Activated T-cell treated with anti-CD3 and anti-CD28 coated beads, Interleukin-2, amount 50 U/mL, for 48 hours (primary cell): ENCODE data around the gene KCNB1.
A peak's percentile ranks its signal among the peaks of the same experiment; 100 is the strongest.

Source experiments
- DNase-seq, 2 experiments: peaks; one replicate each; pipeline ENCODE4 v3.0.0-alpha.2; 2020

KCNB1 gene

GRCh38 chr20:49405696-49406095 is 76.8 kb downstream of the KCNB1 start:
- no peak for DNase-seq

- no peak for DNase-seq
Observed at GRCh38 chr20:49405062-49405683, 77.3 kb downstream of the KCNB1 start.

DNA sequence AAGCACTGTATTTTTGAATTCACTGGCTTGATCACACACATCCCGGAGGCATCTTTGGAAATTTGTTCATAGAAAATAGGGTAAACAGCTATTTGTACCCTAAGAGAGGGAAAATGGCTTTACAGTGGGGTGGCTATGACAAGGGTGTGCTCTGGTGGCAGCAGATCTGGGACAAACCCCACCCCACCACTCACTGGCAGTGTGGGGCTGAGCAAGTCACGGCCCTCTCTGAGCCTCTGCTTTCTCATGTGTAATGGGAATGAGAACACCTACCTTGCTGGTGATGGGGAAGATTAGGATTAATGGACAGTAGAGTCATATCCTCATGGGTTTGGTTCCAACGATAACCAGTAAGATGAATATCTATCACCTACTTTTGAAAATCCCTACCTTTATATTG is 78.0 kb downstream of the KCNB1 start:
- DNase-seq: no peak

DNA sequence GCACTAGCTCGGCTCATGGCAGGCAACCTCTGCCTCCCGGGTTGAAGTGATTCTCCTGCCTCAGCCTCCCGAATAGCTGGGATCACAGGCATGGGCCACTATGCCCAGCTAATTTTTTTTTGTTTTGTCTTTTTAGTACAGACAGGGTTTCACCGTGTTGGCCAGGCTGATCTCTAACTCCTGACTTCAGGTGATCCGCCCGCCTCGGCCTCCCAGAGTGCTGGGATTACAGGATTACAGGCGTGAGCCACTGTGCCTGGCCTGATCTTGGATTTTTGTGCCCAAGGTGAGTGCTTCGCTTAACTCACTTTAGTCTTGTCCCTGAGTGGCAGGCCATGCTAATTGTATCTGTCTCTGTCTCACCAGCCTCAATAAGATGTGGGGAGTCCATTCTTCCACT is 78.6 kb downstream of the KCNB1 start:
- DNase-seq: no peak

DNA sequence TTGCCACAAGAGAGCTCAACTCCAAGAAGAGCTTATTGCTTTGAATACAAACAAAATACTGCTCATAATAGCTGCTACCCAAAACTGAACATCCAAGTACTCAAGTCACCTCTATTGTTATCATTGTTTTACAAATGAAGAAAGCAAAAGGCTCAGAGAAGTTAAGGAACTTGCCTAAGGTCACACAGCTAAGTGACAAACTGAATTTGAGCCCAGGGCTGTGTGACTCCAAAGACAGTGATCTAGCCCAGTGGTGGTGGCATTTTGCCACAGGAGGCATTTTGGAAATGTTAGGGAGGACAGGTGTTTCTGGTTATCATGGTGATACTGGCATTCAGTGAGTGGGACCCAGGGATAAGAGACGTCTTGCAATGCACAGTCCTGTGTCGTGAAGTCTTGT is 79.5 kb downstream of the KCNB1 start:
- no peak for DNase-seq

DNA sequence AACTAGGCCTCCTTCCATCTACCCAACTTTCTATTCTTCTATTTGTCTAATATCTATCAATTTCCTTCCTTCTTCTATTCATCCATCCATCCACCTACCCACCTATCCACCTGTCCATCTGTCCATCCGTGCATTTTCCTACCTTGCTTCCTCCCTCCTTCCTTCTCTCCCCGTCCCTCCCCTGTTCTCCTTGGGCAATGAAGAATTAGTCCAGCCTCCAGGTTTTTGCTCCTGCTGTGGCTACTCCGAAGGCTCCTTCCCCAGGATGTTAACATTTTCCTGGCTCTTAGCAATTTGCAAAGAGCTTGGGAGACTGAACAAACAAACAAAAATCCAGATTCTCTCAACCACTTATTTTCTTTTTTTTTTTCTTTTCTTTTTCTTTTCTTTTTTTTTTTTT is 81.6 kb downstream of the KCNB1 start:
- no peak for DNase-seq

- no peak for DNase-seq
Observed at GRCh38 chr20:49400410-49400809, 82.1 kb downstream of the KCNB1 start.

GRCh38 chr20:49399329-49399728 is 83.1 kb downstream of the KCNB1 start:
- DNase-seq: no peak

GRCh38 chr20:49398401-49399144 is 83.9 kb downstream of the KCNB1 start:
- DNase-seq: no peak

- DNase-seq: peak in 1 of 2 experiments; percentile 22
Observed at GRCh38 chr20:49397525-49397924, 84.9 kb downstream of the KCNB1 start.

DNA sequence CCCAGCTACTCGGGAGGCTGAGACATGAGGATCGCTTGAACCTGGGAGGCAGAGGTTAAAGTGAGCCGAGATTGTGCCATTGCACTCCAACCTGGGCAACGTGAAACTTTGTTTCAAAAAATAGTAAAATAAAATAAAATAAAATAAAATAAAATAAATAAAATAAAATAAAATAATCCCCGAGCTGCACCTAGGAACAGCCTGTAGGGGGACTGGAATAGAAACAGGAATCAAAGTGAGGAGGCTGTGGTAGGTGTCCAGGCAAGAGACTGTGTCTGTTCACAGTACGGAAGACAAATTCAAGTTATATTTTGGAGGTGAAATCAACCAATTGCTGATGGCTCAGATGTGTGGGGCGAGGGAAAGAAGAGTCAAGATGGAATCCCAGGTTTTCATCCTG is 86.2 kb downstream of the KCNB1 start:
- no peak for DNase-seq

DNA sequence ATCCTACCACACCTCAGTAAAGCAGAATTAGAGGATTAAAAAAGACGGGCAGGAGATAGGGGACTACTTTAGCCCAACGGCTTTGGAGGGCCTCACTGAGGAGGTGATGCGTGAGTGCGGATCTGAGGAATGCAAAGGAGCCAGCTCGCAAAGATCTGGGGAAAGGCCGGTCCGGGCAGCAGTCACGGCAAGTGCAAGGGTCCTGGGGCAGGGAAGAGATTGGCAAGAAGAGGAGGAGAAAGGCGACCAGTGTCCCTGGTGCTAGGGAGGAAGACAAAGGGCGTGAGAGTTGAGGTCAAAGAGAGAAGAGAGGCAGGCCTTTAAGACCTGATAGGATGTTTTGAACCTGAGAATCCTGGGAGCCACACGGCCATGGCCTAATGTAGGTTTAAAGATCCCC is 86.8 kb downstream of the KCNB1 start:
- no peak for DNase-seq

- DNase-seq: no peak
Observed at GRCh38 chr20:49395183-49395582, 87.3 kb downstream of the KCNB1 start.

- DNase-seq: no peak
Observed at GRCh38 chr20:49394757-49395156, 87.7 kb downstream of the KCNB1 start.

DNA sequence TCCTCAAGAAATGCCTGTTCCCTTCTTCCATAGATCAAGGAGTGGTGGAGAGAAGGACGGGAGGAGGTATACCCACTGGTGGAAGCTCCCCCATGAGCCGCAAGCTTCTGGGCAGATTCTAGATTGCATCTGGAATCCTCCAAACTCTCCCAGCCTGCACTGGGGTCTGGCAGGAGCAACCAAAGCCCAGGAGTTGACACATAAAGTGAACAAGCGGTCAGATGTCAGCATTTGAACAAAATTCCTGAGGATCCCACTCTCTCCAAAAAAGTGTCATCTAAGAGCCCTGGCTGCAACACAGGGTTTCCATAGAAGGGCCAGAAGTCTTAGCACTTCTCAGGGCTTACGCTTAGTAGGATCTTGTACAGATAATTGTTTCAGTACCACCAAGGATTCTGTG is 88.2 kb downstream of the KCNB1 start:
- no peak for DNase-seq

DNA sequence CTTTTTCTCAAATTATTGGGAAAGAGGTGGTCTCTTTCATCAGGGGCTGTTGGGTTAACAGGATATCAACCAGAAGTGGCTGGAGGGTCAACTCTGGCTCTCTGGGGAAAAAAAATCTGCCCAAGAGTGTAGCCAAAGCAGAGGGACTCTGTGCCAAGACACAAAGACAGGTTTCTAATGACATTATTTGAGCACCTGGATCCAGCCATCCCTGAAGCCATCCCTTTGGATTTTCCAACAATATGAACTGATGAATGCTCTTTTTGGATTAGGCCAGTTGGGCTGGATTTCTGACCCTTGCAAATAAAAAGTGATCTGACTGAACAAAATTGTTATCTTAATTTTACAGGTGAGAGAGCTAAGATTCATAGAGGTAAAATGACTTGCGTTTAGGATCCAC is 88.7 kb downstream of the KCNB1 start:
- no peak for DNase-seq

GRCh38 chr20:49392745-49393144 is 89.7 kb downstream of the KCNB1 start:
- DNase-seq: no peak

DNA sequence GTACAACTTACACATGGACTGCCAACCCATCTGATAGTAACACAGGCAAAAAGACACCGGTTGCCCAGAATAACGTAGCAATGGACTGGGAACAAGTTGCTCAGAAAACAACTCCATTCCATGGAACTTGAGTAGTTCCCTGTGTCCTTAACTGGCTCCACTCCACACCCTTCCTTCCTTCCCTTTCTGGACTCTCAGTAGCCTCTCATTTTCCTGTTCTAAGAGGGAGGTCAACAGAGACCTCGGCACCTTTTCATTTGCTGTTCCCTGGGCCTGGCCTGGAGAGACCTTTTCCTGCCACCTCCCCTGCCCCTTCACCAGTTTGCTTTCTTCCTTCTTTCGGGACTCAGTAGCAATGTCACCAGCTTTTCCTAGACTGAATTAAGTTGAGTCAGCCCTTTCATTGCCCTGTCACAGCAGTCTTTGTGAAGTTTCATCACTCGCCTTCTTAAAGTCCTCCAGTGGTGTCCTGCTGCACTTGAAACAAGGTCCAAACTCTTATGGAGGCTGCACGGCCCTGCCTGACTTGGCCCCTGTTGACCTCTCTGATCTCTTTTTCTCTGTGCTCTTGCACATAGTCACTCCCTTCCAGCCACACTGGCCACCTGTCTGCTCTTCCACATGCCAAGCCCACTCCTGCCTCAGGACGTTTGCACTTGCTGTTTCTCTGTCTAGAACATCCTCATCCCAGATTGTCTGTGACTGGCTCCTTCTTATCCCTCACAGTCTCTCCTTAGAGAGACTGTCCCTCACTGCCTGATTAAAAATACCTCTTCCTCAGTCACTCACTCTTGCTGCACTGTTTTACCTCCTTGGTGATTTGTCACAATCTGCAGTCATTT is 90.8 kb downstream of the KCNB1 start:
- DNase-seq: no peak

DNA sequence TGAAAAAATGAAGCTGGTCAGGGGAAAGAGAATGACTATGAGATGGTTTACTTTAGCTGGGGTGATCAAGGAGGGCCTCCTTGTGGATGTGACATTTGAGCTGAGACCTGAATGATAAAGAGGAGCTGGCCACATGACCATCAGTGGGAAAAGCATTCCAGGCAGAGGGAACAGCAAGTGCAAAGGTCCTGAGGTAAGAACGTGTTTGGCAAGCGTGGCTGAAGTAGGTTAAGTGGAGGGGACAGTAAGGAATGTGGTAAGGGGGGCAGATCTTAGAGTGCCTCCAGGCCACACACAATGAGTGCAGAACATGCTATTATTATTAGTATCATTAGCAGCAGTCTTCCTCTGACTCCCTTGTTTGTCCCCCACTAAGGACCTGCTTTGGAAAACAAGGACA is 92.6 kb downstream of the KCNB1 start:
- no peak for DNase-seq

GRCh38 chr20:49388744-49389143 is 93.7 kb downstream of the KCNB1 start:
- no peak for DNase-seq

DNA sequence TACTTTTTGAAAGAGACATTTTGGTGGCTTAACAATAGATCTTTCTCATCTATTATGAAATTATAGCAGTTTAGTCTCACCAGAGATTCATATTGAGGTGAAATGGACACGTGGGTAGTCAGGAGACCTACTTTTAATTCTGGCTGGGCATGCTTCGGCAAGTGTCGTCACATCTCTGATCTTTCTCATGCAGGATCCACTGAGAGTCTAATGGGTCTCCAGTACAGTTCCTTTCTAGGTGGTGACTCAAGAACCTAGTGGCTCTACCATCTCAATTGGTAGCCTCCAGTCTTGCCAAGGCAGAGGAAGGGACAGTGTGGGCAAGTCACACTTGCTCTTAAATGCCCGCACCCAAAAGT is 94.9 kb downstream of the KCNB1 start:
- DNase-seq: no peak

DNA sequence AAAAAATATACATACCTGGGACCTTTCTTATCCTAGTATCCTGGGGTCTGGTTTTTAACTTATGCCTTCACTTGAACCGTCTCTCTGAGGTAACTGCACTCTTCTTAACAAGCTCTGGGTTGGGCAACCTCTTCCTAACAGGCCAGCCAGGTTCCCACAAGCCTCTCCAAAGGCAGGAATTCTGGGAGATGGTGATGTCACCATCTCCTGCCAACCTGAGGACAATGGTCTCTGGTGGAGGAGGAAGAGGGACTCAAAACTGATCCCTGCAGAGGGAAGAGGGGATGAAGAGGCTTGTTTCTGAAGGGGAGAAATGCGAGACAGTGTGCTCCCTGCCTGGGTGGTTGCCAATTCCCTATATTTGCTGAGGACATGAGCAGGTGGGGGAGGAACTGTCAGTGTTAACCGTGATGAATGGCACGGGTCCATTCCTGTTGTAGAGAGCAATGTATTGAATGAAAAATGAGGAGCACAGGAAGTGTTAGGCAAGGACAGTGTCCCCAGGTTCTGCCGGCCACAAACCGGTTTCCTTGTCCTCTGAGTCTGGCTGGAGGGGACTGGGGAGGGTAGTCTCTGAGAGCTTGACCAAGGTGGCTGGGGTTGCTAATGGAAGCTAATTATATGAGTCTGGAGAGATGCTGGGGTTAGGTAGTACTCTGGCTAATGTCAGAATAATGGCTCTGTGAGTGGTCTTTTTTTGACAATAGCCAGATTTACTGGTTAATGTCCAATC is 95.5 kb downstream of the KCNB1 start:
- no peak for DNase-seq

- peak in 1 of 2 experiments; percentile 19 for DNase-seq
Observed at GRCh38 chr20:49385465-49385864, 97.0 kb downstream of the KCNB1 start.
